GM21529 (cell line): ENCODE results near the gene COL18A1.

Experiments
- ATAC-seq: cut with Tn5 transposase; IDR thresholded peaks from one replicate; pipeline ENCODE4 v1.9.1; 2021; ENCODE audit not compliant: unreplicated experiment

The COL18A1 gene

DNA sequence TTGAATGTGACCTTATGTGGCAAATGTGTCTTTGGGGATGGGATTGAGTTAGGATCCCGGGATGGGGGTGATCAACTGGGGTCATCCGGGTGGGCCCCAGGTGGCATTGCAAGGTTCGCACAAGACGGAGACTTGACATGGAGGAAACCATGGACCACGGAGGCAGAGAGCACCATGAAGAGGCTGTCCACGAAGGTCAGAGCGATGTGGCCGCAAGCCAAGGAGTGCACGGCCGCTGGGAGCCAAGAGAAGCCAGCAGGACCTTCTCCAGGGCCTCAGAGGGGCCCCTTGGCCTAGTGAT lies 22.3 kb upstream of the COL18A1 start:
- ATAC-seq = no peak

DNA sequence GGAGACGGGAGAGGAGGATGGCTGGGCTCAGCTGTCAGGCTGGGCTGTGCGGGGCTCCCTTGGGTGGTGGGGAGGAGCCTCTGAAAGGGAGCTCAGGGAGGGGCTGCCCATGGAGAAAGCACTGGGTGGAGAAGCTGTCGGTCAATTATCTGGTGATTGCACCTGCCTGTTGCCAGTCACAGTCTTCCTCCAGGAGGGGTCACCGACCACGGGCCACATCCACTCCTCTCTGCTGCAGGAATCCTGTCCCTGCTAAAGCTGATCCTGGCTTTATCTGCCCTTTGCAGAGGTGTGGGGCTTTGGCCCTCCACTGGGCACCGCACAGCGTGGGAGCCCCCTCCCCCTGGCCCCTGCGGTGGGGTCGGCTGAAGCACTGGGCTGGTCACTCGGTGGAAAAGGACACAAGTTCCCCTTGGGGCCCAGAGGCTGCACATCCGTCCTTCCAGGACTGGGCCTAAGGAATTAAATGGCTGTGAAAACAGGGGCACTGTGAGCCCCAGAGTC lies 21.8 kb upstream of the COL18A1 start:
- ATAC-seq = no peak

GRCh38 chr21:45383615-45384201 lies 21.3 kb upstream of the COL18A1 start:
- no peak for ATAC-seq

DNA sequence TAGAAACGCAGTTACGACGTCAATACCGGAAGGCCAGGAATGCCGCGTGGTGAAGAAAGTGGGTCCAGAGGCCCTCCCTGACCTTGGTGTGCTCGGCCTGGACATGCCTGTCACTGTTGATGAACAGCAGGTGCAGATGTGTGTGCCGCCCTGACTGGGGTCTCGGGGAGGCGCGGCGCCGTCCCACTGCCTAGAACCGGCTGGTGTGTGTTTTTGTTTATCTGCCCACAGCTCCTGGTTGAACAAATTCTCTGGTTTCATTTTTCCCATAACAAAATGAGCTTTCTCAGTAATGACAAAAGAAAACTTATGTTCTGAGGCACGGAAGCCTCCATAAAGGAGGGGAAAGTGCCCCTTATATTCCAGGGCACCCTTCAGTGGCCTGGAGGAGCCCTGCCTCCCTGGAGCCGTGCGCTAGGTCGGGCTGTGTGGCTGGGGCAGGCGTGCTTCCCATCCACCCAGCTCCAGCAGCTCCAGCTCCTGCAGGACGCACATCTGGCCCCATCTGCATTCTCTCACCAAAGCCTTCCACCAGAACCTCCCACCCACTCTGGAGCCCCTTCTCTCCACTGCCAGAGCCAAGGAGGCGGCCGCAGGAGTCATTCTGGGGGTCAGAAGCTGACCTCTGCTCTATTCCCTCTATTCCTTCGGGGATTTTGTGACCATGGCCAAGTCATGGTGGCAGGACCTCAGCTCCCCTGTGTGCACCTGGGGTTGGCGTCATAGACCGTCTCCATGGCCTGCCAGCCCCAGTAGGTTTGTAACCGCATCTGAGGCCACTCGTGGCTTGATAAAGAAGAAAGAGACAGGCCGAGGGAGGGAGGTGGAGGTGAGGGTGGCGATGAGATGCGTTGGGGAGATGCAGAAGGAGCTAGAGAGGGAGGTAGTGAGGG lies 20.1 kb upstream of the COL18A1 start:
- no peak for ATAC-seq

DNA sequence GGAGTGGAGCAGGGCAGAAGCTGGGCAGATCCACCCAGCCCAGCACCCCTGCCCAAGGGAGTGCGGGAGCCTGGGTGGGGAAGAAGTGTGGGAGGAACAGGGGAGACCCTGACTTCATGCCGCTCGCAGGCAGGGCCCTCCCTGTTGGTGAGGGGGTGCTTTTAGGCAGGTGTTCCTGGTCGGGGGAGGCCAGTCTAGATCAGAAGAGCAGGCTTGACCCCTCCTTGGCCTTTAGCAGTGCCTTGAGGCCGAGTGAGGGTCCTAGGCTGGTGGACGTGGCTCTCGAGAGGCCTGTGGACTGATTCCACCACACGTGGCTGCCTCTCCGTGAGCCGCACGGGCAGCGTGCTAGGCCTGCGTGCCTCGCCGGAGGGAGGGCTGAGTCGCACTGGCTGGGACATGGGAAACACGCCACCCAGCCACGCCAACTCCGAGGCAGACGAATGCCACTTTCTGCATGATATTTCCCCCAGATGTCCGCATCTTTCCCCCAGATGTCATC lies 19.4 kb upstream of the COL18A1 start:
- no peak for ATAC-seq

- no peak for ATAC-seq
These were observed 18.6 kb upstream of the COL18A1 start for GRCh38 chr21:45386336-45386727.

- no peak for ATAC-seq
These were observed 18.1 kb upstream of the COL18A1 start for GRCh38 chr21:45386728-45387371.

DNA sequence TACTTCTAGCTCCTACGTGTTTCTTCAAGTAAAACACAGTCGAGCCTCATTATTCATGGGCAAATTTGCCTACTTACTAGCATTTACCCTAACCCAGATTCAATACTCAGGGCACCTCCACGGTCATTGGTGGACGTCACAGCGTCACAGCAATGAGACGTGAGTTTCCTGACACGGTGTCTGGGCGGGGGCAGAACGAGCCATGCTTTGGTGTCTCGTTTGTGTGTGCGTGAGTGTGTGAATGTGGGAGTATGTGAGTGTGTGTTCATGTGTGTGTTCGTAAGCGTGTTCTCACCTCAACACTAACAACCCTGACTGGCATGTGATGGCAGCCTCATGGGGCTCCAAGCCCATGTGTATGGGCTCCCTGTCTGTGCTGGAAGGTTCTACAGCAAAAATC lies 17.5 kb upstream of the COL18A1 start:
- ATAC-seq = no peak

DNA sequence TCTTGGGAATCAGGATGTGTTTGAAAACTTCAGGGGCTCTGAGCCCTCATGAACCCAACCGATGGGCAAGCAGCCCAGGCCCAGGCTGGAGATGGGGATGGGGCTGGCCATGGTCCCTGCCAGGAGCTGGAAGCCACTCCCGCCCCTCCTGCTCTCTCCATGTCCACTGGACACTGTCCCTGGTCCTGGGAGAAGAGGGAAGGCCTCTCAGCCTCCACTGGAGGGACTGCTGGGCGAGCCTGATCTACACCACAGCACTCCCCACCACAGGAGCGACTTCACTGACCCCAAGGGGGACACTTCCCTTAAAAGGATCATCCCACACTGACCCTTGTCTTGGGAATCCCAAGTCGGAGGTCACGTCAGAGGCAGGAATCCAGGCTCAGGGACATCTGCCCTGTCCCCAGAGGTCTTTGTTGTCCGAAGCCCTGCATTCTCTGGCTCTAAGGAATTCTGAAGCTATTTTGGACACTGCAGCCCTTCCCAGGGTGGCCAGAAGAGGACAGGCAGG lies 16.9 kb upstream of the COL18A1 start:
- no peak for ATAC-seq

DNA sequence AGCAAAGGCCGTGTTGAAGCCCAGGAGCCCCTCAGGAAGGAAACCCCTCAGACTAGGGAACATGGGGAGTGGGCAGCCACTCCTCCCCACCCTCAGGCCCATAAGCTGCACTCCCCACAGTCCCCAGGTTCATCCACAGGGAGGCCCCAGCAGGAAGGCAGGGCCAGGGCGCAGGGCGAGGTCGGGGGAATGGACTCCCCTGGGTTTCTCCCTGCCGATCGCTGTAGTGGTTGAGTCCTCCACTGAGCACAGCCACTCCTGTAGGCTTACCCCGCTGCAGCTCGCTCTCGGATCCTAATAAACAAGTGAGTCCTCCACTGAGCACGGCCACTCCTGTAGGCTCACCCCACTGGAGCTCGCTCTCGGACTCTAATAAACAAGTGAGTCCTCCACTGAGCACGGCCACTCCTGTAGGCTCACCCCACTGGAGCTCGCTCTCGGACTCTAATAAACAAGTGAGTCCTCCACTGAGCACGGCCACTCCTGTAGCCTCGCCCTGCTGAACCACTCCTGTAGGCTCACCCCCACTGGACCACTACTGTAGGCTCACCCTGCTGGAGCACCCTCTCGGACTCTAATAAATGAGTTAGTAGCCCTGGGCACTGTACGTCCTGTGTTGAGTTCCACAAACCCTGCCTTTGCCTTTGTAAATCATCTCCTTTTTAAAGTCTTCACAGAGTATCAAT lies 16.2 kb upstream of the COL18A1 start:
- no peak for ATAC-seq

GRCh38 chr21:45390121-45390751 lies 14.7 kb upstream of the COL18A1 start:
- ATAC-seq = no peak

DNA sequence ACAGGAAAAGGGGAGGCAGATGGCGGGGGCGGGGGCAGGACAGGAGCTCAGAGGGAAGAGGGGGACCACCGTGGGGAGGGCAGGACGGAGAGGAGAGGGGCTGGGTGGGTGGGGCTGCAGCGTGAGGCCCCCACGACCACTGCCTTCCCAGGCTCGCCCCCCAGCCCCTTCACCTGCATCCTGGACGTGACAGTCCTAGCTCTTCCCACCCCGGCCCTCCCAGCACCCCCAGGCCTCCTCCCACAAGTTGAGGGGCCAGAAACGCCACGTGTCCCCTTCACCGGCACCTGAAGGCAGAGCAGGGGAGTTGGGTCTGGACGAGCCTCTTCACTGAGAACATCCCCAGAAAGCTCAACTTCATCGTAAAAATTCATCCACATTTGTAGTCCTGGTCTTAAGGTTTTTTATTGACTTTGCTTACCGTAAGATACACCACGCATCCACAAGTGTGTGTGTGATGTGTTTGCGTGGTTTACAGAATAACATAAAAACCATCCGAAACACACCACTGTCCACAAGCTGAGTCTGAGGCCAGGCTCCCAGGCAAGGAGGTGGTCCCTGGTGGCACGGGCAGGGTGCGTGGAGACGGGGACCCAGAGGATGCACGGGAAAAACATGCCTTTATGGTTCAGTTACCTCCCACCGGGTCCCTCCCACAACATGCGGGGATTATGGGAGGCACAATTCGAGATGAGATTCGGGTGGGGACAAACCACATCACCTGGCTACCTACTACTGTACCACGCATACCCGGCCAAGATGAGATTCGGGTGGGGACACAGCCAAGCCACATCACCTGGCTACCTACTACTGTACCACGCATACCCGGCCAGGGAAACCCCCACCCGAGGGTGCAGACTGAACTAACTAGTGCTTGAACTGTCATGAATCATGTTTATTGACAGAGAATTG lies 13.9 kb upstream of the COL18A1 start:
- no peak for ATAC-seq

GRCh38 chr21:45391743-45392572 lies 13.0 kb upstream of the COL18A1 start:
- ATAC-seq = no peak

DNA sequence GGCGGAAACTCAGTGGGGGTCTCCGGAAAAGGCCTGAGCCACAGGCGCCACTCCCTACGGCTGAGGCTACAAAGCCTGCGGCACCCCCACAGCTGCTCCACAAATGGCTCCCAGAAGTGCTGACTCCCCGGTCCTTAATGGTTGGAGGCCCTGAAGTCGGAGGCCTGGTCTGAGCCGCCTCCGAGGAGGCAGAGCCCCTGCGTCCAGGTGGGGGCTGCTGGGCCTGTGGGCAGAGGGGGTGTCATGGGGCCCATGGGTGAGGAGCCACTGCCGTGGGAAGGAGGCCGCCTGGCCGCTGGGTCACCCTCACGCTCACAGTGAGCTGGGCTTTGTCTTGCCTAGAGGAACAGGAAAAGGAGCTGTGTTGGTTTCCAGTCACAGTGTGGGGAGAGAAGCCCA lies 12.4 kb upstream of the COL18A1 start:
- ATAC-seq = no peak

DNA sequence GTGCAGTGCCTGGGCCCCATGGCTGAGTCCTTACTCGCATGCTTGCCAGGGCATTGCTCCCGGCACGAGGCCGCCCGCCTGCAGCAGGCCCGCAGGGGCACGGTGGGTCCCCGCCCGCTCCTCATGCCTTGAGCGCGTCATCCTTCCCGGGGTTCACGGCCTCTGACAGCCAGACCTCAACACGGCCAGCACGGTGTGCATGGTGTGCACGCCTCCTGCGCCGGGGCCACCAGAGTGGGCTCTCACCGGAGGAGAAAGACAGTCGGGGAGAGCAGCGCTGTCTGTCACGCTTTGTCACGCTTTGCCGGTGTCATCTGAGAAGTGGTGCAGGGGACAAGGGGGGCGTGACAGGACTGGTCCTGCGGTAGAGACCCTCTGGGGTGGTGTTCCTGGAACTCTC lies 11.9 kb upstream of the COL18A1 start:
- ATAC-seq = no peak

DNA sequence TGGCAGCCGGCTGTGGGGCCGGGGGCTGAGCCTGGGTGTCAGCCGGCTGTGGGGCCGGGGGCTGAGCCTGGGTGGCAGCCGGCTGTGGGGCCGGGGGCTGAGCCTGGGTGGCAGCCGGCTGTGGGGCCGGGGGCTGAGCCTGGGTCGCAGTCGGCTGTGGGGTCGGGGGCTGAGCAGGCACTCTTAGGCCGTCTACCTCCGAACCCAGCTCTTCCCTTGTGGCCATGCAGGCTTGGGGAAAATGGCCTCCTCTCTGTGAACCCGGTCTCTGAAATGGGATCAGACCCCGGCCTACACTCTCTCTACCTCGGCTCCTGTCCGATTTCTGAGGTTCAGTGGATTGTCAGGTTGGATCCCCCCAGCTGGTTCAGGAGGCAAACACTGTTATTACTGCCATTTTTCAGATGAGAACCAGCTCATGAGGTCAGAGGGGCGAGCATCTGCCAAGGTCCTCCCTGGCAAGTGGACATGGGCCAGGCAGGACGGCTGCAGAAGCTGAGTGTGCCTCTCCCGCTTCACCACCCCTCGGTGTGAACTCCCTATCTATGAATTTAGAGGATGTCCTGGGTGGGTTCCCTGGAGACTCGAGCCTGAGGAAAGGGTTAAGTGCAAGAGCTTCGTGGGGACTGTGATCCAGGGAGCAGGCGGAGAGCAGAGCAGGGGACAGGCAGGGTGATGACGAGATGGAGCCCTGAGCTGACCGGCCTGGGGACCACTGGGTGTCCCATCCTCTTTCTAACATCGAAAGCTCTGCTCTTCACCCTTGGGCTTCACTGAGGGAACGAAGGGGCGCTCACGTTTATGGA lies 10.9 kb upstream of the COL18A1 start:
- no peak for ATAC-seq

DNA sequence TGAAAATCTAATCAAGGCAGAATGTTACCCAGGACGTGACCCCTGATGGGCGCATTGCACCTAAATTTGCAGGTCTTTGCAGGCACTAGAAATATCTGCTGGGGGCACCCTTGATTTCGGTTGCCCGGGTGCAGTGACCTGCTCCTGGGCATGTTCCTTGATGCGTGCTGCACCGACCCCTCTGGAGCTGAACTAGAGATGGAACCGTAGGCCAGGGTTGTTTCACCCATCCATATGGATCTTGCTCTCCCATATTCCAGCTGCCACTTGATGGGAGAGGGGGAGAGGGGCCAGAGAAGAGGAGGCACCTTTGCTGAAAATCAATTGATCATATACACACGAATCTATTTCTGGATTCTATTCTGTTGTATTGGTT lies 8.4 kb upstream of the COL18A1 start:
- no peak for ATAC-seq

- no peak for ATAC-seq
These were observed 7.6 kb upstream of the COL18A1 start for GRCh38 chr21:45397381-45397780.
